Esophagus squamous epithelium (tissue), 4 donors: ENCODE data around the gene TMTC1.

Experiments
- POLR2A ChIP-seq, 4 donors: fragments of 450-650 bp; IDR thresholded peaks; one replicate each; pipeline ENCODE4 v1.6.1; 2017; ENCODE audit warnings: antibody characterized with exemption in 4 of 4, mild to moderate bottlenecking in 4 of 4, moderate library complexity in 3 of 4
- TF ChIP-seq, protein P1 (sequence below), 6 experiments: fragments of 450-650 bp in 4 of 6; fragments of 200-600 bp in 2 of 6; sonication (generic) in 2 of 6; IDR thresholded peaks; one replicate each; pipeline ENCODE4 v1.5.1; 2016 to 2019; ENCODE audit warnings: antibody characterized with exemption in 6 of 6, mild to moderate bottlenecking in 4 of 6, moderate library complexity in 4 of 6

GRCh38 chr12:29509503-29509902 is 274.2 kb downstream of the TMTC1 start:
- TF ChIP-seq, protein P1, sequence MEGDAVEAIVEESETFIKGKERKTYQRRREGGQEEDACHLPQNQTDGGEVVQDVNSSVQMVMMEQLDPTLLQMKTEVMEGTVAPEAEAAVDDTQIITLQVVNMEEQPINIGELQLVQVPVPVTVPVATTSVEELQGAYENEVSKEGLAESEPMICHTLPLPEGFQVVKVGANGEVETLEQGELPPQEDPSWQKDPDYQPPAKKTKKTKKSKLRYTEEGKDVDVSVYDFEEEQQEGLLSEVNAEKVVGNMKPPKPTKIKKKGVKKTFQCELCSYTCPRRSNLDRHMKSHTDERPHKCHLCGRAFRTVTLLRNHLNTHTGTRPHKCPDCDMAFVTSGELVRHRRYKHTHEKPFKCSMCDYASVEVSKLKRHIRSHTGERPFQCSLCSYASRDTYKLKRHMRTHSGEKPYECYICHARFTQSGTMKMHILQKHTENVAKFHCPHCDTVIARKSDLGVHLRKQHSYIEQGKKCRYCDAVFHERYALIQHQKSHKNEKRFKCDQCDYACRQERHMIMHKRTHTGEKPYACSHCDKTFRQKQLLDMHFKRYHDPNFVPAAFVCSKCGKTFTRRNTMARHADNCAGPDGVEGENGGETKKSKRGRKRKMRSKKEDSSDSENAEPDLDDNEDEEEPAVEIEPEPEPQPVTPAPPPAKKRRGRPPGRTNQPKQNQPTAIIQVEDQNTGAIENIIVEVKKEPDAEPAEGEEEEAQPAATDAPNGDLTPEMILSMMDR (IDR thresholded peaks at IDR 0.05), result no peak
- no peak for TF ChIP-seq POLR2A (IDR thresholded peaks at IDR 0.05)
